ENCODE measurements around the gene DNPH1. TPM values are rescaled to one million over a fixed set of nuclear protein-coding genes. Genes with fewer than 3 reads are reported as not detected.

Gene DNPH1
- total and polyA plus RNA-seq, 8 donors = 42.9 to 158 (median 109) TPM; not detected in 1

DNA sequence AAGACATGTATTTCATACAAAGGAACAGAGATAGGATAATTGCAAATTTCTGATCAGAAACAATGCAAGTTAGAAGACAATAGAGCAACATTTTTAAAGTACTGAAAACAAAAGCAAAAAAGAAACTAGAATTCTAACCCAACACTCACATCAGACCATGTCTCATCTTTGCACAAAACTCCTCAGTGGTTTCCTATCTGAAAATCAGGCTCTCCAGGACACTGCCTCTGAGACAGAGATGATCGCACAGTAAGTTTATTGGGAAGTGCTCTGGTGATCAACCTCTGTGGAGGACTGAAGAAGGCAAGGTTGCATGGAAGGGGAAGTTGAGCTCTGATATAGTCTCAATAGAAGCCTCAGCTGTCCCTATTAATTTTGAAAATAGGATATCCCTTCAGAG is 11.7 kb upstream of the DNPH1 start:
- Histone ChIP-seq H3K27ac (no peak overlapping the region), H3K36me3 (no peaks in the 10 kb centered on the region), H3K27me3 (peaks cover 6 to 73% (median 47%) of the 10 kb centered on the region in 3 donors), H3K9me3 (peaks cover 0 to 7% (median 2%) of the 10 kb centered on the region in 4 donors), H3K4me1 (peaks cover 0 to 6% (median 2%) of the 10 kb centered on the region in 4 donors), H3K4me3 (no peak overlapping the region)
- WGBS, 5 donors = 69 to 95% (median 85%) methylated on average over 1 of the region's 1 CpG
- intact Hi-C loops (cut with DNase I; ENCODE audit: low total_unique reads) = no loop called here
- TF ChIP-seq, protein P1, sequence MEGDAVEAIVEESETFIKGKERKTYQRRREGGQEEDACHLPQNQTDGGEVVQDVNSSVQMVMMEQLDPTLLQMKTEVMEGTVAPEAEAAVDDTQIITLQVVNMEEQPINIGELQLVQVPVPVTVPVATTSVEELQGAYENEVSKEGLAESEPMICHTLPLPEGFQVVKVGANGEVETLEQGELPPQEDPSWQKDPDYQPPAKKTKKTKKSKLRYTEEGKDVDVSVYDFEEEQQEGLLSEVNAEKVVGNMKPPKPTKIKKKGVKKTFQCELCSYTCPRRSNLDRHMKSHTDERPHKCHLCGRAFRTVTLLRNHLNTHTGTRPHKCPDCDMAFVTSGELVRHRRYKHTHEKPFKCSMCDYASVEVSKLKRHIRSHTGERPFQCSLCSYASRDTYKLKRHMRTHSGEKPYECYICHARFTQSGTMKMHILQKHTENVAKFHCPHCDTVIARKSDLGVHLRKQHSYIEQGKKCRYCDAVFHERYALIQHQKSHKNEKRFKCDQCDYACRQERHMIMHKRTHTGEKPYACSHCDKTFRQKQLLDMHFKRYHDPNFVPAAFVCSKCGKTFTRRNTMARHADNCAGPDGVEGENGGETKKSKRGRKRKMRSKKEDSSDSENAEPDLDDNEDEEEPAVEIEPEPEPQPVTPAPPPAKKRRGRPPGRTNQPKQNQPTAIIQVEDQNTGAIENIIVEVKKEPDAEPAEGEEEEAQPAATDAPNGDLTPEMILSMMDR (IDR thresholded peaks at IDR 0.05) = no peak
- TF ChIP-seq POLR2AphosphoS5 (IDR thresholded peaks at IDR 0.05) = no peak
- TF ChIP-seq EP300 (IDR thresholded peaks at IDR 0.05) = no peak
- TF ChIP-seq POLR2A (IDR thresholded peaks at IDR 0.05) = no peak
- no peak for DNase-seq

DNA sequence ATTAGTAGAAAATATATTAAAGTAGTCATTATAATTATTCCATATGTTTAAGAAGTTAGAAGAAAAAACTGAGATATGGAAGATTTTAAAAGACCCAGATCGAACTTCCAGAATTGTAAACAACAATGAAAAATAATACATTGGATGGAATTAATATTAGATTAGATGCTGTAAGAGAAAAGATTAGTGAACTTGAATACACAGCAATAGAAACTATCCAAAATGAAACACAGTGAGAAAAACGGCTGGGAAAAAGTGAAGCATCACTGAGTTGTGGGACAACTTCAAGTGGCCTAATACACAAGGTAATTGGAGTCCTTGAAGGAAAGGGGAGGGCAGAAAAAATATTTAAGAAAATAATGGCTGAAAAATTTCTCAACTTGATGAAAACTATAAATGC is 9.8 kb upstream of the DNPH1 start:
- Histone ChIP-seq H3K4me1 (peaks cover 0 to 6% (median 2%) of the 10 kb centered on the region in 4 donors), H3K27ac (no peak overlapping the region), H3K9me3 (peaks cover 0 to 7% (median 2%) of the 10 kb centered on the region in 4 donors), H3K4me3 (no peak overlapping the region), H3K36me3 (no peaks in the 10 kb centered on the region), H3K27me3 (peaks cover 2 to 65% (median 33%) of the 10 kb centered on the region in 3 donors)
- DNase-seq = no peak
- TF ChIP-seq POLR2A (IDR thresholded peaks at IDR 0.05) (no peak), EP300 (IDR thresholded peaks at IDR 0.05) (no peak), POLR2AphosphoS5 (IDR thresholded peaks at IDR 0.05) (no peak)
- TF ChIP-seq, protein P1 (IDR thresholded peaks at IDR 0.05) = no peak
- intact Hi-C loops (cut with DNase I; ENCODE audit: low total_unique reads) = no loop called here
- 71 to 80% (median 76%) methylated on average over 2 of the region's 2 CpGs for WGBS, 5 donors

DNA sequence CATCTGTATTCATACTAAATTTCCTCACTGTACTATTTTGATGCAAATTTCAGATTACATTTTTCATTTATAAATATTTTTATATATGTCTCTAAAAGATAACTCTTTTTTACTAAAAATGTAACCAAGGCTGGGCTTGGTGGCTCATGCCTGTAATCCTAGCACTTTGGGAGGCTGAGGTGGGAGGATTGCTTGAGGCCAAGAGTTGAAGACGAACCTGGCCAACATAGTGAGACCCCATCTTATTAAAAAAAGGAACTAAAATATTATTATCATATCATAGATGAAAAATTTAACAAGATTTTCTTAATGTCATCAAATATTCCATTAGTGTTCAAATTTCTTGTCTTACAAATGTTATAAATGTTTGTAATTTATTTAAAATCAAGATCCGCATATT is 6.6 kb upstream of the DNPH1 start:
- 72 to 96% (median 88%) methylated on average over 2 of the region's 2 CpGs for WGBS, 5 donors

DNA sequence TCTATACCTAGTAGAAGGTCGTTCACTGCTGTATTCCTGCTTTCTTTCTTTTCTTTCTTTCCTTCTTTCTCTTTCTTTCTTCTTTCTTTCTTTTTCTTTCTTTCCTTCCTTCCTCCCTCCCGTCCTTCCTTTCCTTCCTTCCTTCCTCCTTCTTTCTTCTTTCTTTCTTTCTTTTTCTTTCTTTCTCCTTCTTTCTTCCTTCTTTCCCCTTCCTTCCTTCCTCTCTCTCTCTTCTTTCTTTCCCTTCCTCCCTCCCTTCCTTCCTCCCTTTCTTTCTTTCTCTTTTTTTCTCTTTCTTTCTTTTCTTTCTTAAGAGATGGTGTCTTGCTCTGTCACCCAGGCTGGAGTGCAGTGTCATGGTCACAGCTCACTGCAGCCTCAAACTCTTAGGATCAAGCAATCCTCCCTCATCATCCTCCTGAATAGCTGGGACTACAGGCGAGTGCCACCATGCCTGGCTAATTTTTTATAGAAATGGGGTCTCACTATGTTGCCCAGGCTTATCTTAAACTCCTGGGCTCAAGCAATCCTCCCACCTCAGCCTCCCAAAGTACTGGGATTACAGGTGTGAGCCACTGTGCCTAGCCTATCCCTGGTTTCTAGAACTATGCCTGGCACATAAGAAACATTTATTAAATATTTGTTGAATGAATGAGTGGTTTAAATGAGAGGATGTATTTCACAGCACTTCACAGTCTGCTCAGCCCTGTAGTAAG is 2.6 kb upstream of the DNPH1 start:
- DNase-seq = no peak
- peaks cover 0 to 8% (median 0%) of the 10 kb centered on the region in 3 donors for H3K27me3 ChIP-seq
- WGBS, 5 donors = 68 to 81% (median 75%) methylated on average over 3 of the region's 3 CpGs
- intact Hi-C loops (cut with DNase I; ENCODE audit: low total_unique reads) = no loop called here
- no peak overlapping the region for H3K4me3 ChIP-seq
- peaks cover 0 to 23% (median 9%) of the 10 kb centered on the region in 4 donors for H3K4me1 ChIP-seq
- no peak overlapping the region for H3K27ac ChIP-seq
- H3K36me3 ChIP-seq = no peaks in the 10 kb centered on the region
- TF ChIP-seq POLR2A (IDR thresholded peaks at IDR 0.05) (no peak), EP300 (IDR thresholded peaks at IDR 0.05) (no peak), POLR2AphosphoS5 (IDR thresholded peaks at IDR 0.05) (no peak)
- TF ChIP-seq, protein P1 (IDR thresholded peaks at IDR 0.05) = no peak
- no peaks in the 10 kb centered on the region for H3K9me3 ChIP-seq

More for the DNA sequence above, 6.6 kb upstream of the DNPH1 start:
- DNase-seq = no peak
- Histone ChIP-seq H3K36me3 (no peaks in the 10 kb centered on the region), H3K27me3 (peaks cover 0 to 32% (median 6%) of the 10 kb centered on the region in 3 donors), H3K27ac (no peak overlapping the region), H3K4me3 (no peak overlapping the region), H3K4me1 (no peaks in the 10 kb centered on the region), H3K9me3 (peaks cover 0 to 7% (median 2%) of the 10 kb centered on the region in 4 donors)
- TF ChIP-seq EP300 (IDR thresholded peaks at IDR 0.05) = no peak
- no peak for TF ChIP-seq POLR2A (IDR thresholded peaks at IDR 0.05)
- TF ChIP-seq, protein P1 (IDR thresholded peaks at IDR 0.05) = no peak
- no peak for TF ChIP-seq POLR2AphosphoS5 (IDR thresholded peaks at IDR 0.05)
- intact Hi-C loops (cut with DNase I; ENCODE audit: low total_unique reads) = no loop called here
